GM18873 (cell line): ENCODE results near the gene SMYD4.
"Not testable (repeated sequence)": the region's sequence is repeated elsewhere in the genome, so short reads cannot be mapped to it uniquely, and the experiment has no call there.

Source experiments
- ATAC-seq: cut with Tn5 transposase; IDR thresholded peaks from one replicate; pipeline ENCODE4 v1.9.1; 2021; ENCODE audit warnings: mild to moderate bottlenecking, moderate library complexity, moderate number of reproducible peaks; ENCODE audit not compliant: unreplicated experiment, low FRiP score

The SMYD4 gene

DNA sequence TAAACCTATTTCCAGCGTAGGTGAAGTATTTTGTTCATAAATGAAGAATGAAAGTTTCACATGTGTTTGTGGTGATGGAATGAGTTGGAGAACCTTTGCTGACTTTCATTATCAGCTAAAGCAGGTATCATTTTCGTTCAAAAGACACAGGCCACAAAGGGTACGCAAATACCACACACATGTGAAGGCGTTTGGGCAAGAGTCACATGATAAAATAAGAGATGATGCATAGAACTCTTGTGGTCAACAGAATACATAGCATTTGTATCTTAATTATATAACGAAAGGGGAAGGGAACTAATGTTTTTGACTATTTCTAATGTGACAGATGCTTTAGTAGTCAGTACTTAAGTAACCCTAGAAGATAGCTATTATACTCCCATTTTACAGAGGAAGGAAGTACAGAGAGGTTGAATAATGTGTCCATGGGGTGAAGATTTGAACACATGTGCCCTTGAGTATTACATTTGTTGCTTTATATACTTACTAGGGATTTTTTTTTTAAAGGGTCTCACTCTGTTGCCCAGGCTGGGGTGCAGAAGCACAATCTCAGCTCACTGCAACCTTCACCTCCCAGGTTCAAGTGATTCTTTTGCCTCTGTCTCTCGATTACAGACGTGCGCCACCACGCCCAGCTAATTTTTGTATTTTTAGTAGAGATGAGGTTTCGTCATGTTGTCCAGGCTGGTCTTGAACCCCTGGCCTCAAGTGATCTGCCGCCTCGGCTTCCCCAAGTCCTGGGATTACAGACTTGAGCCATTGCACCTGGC, 4.9 kb upstream of the SMYD4 start:
- peak; percentile 51 for ATAC-seq

DNA sequence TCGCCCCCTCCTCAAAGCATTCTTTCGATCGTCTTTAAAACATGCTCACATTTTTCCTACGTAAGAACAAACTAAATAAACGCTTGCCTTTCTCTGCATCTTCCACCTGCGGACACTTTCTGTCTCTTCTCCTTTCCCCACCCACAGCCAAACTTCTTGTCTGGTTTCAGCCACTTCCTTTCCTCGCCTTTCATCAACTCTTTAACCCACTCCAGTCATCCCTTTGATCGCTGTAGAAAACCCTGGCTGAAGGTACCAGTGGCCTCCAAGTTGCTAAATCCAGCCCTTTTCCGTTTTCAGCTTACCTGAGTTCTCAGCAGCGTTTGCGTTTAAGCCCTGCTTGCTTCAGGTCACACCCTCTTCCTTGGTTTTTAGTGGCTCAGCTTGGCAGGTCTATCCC, 586 bp upstream of the SMYD4 start:
- ATAC-seq, result no peak

DNA sequence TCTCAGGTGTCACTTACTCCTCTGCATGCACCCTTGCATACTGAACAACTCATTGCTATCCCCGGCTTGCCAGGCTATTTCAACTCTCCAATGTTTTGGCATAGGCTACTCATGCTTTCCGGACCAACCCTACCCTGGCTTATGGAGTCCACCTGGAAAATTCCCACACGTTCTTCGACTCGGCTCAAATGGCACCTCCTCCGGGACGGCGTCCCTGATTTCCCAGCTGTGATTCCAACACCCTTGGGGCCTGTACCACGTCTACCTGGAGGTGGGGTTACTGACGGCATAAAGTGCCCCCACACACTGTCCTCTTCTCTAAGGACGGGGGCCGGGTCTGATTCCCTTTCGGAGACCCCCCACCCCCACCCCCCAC, 498 bp downstream of the SMYD4 start:
- peak; percentile 10 for ATAC-seq

DNA sequence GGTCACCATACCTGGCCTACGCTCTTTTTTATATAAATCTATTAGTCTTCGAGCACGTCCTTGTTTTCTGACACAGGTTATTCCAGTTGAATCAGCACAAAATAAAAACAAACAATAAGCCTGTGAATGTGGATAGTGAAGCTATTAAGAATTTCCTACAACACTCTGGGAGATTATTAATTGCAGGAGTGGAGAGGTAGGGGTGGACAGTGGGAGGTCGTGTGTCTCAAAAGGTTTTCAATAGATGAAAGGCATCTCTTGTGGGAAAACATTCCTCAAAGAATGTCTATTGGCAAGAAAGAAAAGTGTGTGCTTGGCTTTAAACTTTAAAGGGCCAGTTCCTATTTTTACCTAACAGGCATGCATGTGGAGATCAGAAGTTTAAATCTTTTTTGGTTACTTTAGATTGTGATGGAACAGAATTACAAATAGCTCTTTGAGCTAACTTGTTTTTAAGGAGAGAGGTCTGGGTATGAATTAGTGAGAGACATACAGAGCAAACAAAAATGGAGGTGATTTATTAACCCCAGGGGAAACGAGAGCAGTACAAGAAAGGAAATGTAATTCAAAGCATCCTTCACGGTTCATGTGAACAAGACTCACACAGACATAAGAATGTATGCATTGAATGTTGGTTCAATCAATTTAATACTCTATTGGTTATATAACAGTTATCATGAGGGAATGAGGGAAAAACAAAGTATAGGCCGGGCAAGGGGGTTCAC, 9.0 kb downstream of the SMYD4 start:
- ATAC-seq, result no peak

DNA sequence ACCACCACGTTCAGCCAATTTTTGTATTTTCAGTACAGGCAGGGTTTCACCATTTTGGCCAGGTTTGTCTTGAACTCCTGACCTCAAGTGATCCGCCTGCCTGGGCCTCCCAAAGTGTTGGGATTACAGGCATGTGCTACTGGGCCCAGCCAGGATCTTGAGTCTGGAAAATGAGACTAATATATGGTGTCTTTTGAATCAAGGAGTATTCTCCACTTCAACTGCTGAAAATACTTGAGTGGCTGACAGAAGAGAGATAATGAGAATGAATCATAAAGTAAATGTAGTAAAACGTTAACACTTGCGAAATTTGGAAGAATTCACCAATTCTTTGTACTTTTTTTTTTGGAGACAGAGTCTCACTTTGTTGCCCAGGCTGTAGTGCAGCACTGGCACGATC, 16.6 kb downstream of the SMYD4 start:
- no peak for ATAC-seq

DNA sequence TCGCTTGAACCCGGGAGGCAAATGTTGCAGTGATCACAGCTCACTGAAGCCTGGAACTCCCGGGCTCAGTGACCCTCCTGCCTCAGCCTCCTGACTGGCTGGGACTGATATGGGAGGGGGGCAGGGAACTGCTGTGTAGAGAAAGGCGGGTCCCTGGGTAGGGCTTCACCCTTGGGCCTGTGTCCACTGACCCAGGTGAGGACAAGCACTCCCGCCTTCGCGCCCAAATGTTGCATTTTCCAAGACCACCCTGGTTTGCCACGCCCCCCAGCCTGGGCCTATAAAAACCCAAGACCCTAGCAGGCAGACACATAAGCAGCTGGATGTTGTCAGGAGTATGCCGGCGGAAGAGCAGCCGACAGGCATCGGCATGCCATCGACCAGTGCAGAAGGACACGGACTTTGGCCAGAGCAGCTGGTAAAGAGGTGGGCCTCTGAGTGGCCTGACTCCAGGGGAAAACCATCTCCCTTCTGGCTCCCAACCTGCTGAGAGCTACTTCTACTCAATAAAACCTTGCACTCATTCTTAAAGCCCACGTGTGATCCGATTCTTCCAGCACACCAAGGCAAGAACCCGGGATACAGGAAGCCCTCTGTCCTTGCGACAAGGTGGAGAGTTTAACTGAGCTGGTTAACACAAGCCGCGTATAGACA, 19.1 kb downstream of the SMYD4 start:
- no peak for ATAC-seq

DNA sequence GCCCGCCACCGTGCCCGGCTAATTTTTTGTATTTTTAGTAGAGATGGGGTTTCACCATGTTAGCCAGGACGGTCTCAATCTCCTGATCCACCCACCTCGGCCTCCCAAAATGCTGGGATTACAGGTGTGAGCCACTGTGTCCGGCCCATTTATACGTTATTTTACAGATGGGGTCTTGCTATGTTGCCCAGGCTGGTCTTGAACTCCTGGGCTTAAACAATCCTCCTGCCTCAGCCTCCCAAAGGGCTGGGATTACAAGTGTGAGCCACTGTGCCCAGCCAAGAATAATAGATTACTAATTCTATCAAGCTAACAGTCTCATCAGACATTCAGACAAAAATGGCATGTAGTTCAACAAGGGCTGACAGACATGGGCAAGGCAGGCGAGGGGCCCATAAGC, 19.9 kb downstream of the SMYD4 start:
- not testable (repeated sequence) for ATAC-seq

DNA sequence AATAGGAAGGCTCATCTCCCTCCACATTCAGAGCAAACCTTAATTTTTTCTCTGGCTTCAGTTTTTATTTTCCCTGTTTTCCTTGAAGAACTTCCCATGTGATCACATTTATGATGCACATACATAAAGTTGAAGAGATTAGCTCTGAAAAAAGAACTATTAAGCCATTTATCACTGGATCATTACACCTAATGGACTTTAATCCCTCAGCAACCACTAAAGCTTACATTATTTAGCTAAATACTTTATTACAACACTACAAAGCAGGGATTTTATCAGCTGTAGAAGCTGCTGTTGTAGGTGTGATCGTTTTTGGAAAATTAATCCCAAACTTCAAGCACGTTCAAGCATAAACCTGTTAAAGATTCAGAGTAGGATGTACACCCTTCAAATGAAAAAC, 21.1 kb downstream of the SMYD4 start:
- ATAC-seq, result no peak

DNA sequence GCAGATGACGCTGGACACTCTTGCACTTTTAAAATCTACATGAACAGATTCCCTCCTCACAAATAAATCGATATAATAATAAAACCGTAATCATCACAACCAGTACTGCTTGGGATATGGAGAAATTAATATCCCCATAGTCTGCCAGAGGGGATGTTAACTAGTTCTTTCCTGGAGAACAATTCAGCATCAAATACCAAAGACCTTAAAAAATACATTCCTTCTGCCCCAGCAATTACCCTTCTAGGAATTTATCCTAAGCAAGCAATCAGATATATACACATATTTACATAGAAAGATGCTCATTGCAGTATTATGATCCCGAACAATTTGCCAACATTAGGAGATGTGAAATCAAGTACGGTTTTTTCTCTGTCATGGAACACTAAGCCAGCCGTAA, 21.8 kb downstream of the SMYD4 start:
- ATAC-seq, result no peak

DNA sequence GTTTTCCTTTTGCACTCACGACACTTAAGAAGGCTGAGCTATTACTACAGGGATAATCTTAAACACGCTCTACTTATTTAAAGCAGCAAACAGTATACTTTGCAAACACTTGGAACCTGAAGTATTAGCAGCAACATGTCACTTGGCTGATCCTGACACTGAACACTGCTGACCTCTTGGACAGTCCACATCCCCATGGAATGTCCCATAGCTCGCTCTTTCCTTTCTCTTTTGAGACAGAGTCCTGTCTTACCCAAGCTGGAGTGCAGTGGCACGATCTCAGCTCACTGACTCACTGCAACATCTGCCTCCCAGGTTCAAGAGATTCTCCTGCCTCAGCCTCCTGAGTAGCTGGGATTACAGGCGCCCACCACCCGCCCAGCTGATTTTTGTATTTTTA, 26.4 kb downstream of the SMYD4 start:
- ATAC-seq, result no peak

DNA sequence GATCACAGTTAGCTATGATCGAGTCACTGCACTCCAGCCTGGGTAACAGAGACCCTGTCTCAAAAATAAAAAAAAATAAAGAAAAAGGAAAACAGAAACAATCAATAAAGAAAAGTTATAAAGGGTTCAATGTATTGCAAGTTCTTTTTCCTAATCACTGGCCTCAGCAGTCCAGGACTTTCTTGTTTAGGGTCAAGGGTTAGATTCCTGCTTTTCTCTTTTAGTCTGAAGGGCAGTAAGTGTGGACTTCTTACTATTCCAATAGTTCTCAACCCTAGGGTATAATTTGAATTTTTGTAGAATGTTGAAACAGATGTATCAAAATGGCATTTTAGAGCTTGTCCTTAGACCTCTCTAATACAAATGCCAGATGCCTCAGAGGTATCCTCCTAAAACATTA, 27.3 kb downstream of the SMYD4 start:
- ATAC-seq, result no peak

DNA sequence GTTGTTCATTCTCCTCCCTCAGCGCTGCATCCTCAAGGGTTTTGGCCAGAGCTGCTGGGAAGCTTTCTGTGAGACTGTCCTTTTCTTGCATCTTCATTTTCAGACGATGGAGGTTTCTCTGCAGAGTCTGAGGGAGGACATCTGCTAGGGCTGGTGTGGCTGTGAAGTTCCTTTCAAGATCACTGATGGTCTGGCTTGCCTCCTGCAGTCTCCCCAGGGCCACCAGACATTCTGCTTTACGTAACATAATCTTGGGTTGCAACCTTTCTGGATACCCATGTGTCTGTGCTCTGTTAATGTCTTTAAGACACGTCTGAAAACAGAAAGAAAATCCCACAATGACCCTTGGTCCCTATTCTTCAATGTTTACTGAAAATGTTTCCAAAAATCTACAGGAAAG, 29.0 kb downstream of the SMYD4 start:
- no peak for ATAC-seq

DNA sequence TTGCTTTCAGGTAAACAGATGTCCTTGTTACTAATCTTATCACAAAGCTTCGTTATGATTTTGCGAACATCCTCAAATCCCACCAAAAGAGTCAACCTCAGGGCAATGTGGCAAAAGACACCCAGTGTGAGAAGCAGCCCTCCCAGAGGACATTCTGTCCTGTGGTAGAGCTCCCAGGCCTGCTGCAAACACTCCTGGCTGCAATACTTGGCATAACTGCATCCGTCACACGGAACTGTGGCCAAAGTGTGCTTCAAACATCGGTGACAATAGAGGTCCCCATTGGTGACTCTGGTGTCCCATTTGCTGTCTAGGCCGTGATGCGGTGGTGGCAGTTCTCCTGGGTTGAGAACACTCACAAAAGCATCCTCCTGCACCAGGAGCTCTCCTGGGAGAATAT, 29.5 kb downstream of the SMYD4 start:
- no peak for ATAC-seq

DNA sequence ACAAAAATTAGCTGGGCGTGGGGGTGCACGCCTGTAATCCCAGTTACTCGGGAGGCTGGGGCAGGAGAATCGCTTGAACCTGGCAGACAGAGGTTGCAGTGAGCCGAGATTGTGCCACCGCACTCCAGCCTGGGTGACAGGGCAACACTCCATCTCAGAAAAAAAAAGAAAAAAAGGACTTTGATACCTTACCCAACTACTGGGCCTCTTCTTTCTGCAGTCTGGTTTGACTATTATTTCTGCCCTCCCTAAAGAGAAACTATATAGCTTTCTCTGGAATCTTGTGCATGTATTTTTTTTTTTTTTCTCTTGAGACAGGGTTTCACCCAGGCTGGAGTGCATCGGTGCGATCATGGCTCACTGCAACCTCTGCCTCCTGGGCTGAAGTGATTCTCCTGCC, 31.9 kb downstream of the SMYD4 start:
- not testable (repeated sequence) for ATAC-seq

DNA sequence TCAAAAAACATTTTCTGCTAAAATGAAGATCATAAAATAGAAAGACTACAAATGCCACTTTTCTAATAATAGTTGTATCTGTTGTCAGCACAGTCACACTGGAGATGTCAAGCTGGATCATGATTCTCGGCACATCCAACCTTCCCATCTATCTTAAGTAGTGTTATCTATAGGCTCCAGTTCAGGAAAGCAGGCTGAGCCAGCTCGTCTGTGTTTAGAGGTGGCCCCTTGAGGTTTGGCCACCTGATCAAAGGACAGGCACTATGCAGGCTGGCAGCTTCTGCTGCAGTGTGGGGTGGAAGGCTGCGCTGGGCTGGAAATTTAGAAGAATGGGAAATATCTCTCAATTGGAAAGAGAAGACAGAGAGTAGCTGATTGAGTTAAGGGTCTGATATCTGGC, 32.4 kb downstream of the SMYD4 start:
- ATAC-seq, result no peak

DNA sequence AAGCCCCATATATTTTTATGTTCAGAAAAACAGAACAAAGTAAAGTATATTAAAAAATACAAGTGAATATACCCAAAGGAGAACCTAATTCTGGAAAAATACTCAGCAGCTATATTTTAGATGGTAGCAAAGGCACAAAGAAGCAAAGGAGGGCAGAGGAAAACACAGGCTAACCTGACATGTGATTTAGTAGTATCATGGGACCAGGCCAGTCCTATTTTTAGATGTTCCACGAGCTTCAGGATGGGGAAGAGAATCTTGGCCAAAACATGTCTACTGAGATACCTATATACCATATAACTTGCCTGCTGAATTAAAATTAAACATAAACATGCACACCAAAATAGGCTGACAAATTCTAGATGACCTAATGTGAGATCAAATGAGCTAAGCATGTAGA, 32.9 kb downstream of the SMYD4 start:
- no peak for ATAC-seq

DNA sequence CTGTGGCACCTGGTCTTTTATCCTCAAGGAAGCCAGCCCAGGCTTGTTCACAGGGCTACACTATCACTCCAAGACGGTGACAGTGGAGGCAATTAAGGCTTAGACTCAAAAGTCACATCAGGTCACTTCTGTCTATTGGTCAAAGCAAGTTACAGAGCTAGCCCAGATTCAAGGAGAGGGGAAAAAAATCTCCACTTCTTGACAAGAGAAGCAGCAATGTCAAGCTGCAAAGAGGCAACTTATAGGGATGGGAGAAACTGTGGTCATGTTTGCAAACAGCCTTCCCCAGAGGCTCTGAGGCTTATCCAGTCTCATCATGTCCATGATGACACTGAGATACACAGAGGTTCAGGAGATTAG, 36.3 kb downstream of the SMYD4 start:
- no peak for ATAC-seq

DNA sequence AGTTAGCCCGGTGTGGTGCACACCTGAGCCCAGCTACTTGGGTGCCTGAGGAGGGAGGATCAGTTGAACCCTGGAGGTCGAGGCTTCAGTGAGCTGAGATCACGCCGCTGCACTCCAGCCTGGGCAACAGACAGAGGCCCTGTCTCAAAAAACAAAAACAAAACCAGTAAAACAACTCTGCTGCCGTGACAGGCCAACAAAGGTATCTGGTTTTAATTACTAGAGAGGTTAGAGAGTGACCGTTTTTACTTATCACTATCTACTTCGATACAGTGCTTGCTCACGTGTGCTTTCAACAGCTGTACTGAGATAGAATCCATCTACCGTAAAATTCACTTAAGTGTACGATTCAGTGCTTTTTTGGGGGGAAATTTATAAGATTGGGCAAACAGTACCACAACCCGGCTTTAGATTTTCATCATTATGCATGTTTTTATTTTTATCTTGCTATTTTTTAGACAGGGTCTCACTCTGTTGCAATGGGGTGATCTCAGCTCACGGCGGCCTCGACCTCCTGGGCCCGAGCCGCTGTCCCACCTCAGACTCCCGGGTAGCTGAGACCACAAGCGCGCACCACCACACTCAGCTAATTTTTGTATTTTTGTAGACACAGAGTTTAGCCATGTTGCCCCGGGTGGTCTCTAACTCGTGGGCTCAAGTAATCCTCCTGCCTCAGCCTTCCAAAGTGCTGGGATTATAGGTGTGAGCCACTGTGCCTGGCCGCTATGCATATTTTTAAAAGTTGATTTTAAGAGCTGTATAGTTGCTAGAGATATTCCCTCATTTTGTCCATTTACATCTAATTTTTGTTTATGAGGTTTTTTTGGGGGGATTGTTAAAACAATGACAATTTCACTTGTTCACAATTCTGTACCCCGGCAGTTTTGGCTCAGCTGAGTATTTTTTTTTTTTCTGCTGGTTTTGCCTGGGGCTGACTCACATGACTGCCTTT, 36.9 kb downstream of the SMYD4 start:
- ATAC-seq, result no peak

DNA sequence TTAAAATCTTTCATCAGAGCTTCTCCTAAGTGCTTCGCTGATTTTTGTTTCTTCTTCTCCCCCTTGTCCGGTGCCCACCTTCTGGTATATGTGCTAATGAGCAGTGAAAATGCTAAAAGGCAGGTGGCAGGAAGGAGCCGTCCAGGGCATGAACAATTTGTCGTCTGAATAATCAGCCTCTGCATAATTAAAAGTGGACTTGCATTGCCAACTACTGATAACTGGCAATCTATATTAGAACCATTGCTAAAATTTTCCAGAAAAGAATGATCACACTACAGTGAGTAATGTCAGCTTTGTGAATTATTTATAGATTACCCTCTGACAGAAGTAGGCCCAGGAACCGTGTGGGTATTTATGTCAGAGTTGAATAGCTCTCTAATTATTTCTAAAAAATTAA, 39.8 kb downstream of the SMYD4 start:
- no peak for ATAC-seq

DNA sequence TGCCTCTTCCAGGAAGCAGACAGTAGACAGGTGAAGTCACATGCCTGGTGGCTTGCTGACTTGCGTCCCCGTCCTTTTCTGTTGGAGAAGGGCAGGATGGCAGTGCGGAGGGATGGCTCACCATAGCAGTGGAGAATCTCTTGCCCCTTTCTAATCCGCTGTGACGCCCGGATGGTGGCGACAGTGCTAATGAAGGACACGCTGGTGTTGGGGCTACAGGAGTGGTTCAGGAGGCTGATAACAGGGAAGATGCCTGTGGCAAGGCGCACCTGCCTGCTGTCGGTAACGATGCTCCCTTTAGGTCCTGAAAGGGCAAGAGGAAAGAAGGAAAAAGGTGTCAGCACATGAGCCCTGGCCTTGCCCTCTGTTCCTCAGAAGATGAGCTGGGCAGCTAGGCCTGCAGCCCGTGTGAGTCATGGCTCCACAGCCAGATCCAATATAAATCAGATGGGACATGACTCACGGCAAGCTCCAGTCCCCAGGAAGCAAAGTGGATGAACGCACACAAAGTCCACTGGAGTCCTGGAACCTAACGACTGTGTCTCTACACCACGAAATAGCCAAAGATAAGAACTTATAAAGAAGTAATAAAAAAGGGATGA, 42.3 kb downstream of the SMYD4 start:
- no peak for ATAC-seq
